GM18502 (cell line): Measurements from ENCODE around the gene SIGLEC7.

Source experiments
- ATAC-seq: cut with Tn5 transposase; IDR thresholded peaks from one replicate; pipeline ENCODE4 v1.9.1; 2021; ENCODE audit warnings: mild to moderate bottlenecking; ENCODE audit not compliant: unreplicated experiment, poor library complexity

The SIGLEC7 gene

GRCh38 chr19:51142119-51142518 lies at the start of gene SIGLEC7:
Gene SIGLEC7 (plus strand): TSS chr19:51142301. CDS start chr19:51142370, 69 bp downstream.
- no peak for ATAC-seq

- ATAC-seq: no peak
Observed at GRCh38 chr19:51093101-51093500, 49.0 kb upstream of the SIGLEC7 start.

- no peak for ATAC-seq
Observed at GRCh38 chr19:51093510-51094345, 48.4 kb upstream of the SIGLEC7 start.

GRCh38 chr19:51094696-51095279 lies 47.3 kb upstream of the SIGLEC7 start:
- ATAC-seq: no peak

- ATAC-seq: no peak
Observed at GRCh38 chr19:51096473-51097165, 45.5 kb upstream of the SIGLEC7 start.

GRCh38 chr19:51097166-51097738 lies 44.8 kb upstream of the SIGLEC7 start:
- no peak for ATAC-seq

- ATAC-seq: no peak
Observed at GRCh38 chr19:51097796-51098195, 44.3 kb upstream of the SIGLEC7 start.

- ATAC-seq: no peak
Observed at GRCh38 chr19:51098365-51099046, 43.6 kb upstream of the SIGLEC7 start.

GRCh38 chr19:51099047-51099382 lies 43.1 kb upstream of the SIGLEC7 start:
- ATAC-seq: no peak

- ATAC-seq: no peak
Observed at GRCh38 chr19:51100601-51101000, 41.5 kb upstream of the SIGLEC7 start.

- no peak for ATAC-seq
Observed at GRCh38 chr19:51101171-51101865, 40.8 kb upstream of the SIGLEC7 start.

GRCh38 chr19:51102991-51103390 lies 39.1 kb upstream of the SIGLEC7 start:
- no peak for ATAC-seq

- ATAC-seq: no peak
Observed at GRCh38 chr19:51103926-51104341, 38.2 kb upstream of the SIGLEC7 start.

- peak; percentile 11 for ATAC-seq
Observed at GRCh38 chr19:51107406-51108065, 34.6 kb upstream of the SIGLEC7 start.

- ATAC-seq: peak; percentile 92
Observed at GRCh38 chr19:51108066-51108804, 33.9 kb upstream of the SIGLEC7 start, which contains the start of gene CTU1. Gene CTU1 (minus strand): TSS chr19:51108409. CDS start chr19:51104569, 3,840 bp downstream.

GRCh38 chr19:51108805-51109146 lies 33.3 kb upstream of the SIGLEC7 start:
- ATAC-seq: peak; percentile 44

GRCh38 chr19:51110666-51110971 lies 31.5 kb upstream of the SIGLEC7 start:
- ATAC-seq: no peak

- ATAC-seq: no peak
Observed at GRCh38 chr19:51111606-51112005, 30.5 kb upstream of the SIGLEC7 start.
